DOHH2 (cell line): ENCODE results near the gene ASAP2.

Source experiments
- CTCF ChIP-seq: fragments of 200-600 bp; sonication (generic); IDR thresholded peaks from one replicate; pipeline ENCODE4 v1.5.1; 2014; ENCODE audit warnings: antibody characterized with exemption, mild to moderate bottlenecking, low read depth, low read length; ENCODE audit not compliant: poor library complexity, severe bottlenecking
- EZH2phosphoT487 ChIP-seq: fragments of 200-600 bp; sonication (generic); IDR thresholded peaks from 2 replicates; pipeline ENCODE4 v1.6.1; 2017; ENCODE audit warnings: borderline replicate concordance, mild to moderate bottlenecking, antibody characterized with exemption, low read length, moderate library complexity, mixed read lengths

- TF ChIP-seq CTCF (no peak), EZH2phosphoT487 (no peak)
Observed at GRCh38 chr2:9415516-9416169, 209.0 kb downstream of the ASAP2 start.
